GM12892 (cell line): Measurements from ENCODE around the gene NELL1.

Experiments
- POLR2A ChIP-seq: IDR thresholded peaks from 2 replicates; pipeline ENCODE4 v1.6.1; 2011; ENCODE audit warnings: low read depth, low read length, control low read depth
- POLR2AphosphoS5 ChIP-seq: IDR thresholded peaks from 2 replicates; pipeline ENCODE4 v1.6.1; 2011; ENCODE audit warnings: low read depth, low read length, control low read depth

DNA sequence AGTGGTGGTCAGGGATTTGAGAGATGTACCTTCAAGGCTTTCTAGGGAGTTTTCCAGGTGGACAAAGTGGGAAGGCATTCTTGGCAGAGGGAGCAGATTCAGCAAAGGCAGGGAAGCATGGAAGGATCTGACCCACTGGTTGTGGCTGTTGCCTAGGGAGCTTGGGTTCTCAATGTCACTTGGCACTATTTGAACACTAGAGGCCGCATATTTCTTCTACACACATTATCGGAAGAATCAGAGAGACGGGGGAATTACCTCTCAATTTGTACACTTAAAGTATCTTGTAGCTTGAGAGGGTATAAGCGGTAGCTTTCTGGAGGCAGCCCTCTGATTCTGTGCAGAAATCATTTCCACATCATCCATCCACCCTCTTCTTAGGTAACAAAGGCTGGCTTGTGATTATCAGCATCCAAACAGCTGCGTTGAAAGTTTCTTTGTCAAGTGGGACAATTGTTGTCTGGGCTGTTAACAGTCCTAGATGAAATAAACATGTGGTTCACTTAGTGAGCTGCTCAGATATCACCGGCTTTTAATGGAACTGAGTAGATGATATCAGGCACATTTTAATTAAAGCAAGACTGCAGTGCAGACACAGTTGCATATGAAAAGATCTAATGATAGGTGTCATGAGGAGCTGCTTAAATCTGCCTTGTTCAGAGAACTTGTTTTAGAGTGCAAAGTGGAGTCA lies 2.6 kb downstream of the NELL1 start:
- TF ChIP-seq POLR2A (no peak), POLR2AphosphoS5 (no peak)
